Loucy (cell line): ENCODE measurements around the gene EFCAB8.

Experiments
- H2AFZ ChIP-seq: fragments of 200-600 bp; sonication (generic); 2 replicates; pipeline ENCODE4 v1.6.0; 2016; ENCODE audit warnings: antibody characterized with exemption, mild to moderate bottlenecking, low read length, moderate library complexity
- H3F3A ChIP-seq: fragments of 200-600 bp; 2 replicates; pipeline ENCODE4 v1.6.0; 2016; ENCODE audit warnings: antibody characterized with exemption, low read depth, mild to moderate bottlenecking
- H3K27me3 ChIP-seq: fragments of 200-600 bp; sonication (generic); 2 replicates; pipeline ENCODE4 v1.6.1; 2014; ENCODE audit warnings: low read length, mild to moderate bottlenecking; ENCODE audit not compliant: insufficient read depth, poor library complexity, severe bottlenecking
- H3K36me3 ChIP-seq: fragments of 200-600 bp; sonication (generic); 2 replicates; pipeline ENCODE4 v1.6.1; 2016; ENCODE audit warnings: low read length; ENCODE audit not compliant: insufficient read depth
- H3K4me1 ChIP-seq: fragments of 200-600 bp; sonication (generic); 2 replicates; pipeline ENCODE4 v1.5.1; 2014; ENCODE audit warnings: low read length, mild to moderate bottlenecking; ENCODE audit not compliant: insufficient read depth, poor library complexity, severe bottlenecking
- H3K4me2 ChIP-seq: fragments of 200-600 bp; sonication (generic); 2 replicates; pipeline ENCODE4 v1.6.0; 2014; ENCODE audit warnings: antibody characterized with exemption, low read length, low read depth, mild to moderate bottlenecking; ENCODE audit not compliant: poor library complexity, severe bottlenecking
- H3K4me3 ChIP-seq: fragments of 200-600 bp; sonication (generic); 2 replicates; pipeline ENCODE4 v1.5.1; 2014; ENCODE audit warnings: low read length, mild to moderate bottlenecking, mixed read lengths; ENCODE audit not compliant: poor library complexity, severe bottlenecking
- H3K79me2 ChIP-seq: fragments of 200-600 bp; sonication (generic); 2 replicates; pipeline ENCODE4 v1.6.1; 2014; ENCODE audit warnings: low read length; ENCODE audit not compliant: insufficient read depth
- H3K9ac ChIP-seq: fragments of 200-600 bp; sonication (generic); 2 replicates; pipeline ENCODE4 v1.6.0; 2014; ENCODE audit warnings: mild to moderate bottlenecking, low read depth, low read length, moderate library complexity; ENCODE audit not compliant: poor library complexity, severe bottlenecking
- H3K9me2 ChIP-seq: fragments of 200-600 bp; sonication (generic); replicated peaks from 2 replicates; pipeline ENCODE4 v1.6.1; 2016; ENCODE audit warnings: low read depth, low read length, mixed read lengths
- H3K9me3 ChIP-seq: fragments of 200-600 bp; sonication (generic); 2 replicates; pipeline ENCODE4 v1.6.1; 2014; ENCODE audit warnings: mild to moderate bottlenecking, antibody characterized with exemption, low read length, low read depth; ENCODE audit not compliant: insufficient read depth
- H4K20me1 ChIP-seq: fragments of 200-600 bp; sonication (generic); 2 replicates; pipeline ENCODE4 v1.6.0; 2014; ENCODE audit warnings: antibody characterized with exemption, low read length, mild to moderate bottlenecking; ENCODE audit not compliant: insufficient read depth, poor library complexity, severe bottlenecking
- EZH2phosphoT487 ChIP-seq: fragments of 200-600 bp; IDR thresholded peaks from 2 replicates; pipeline ENCODE4 v1.6.1; 2018; ENCODE audit warnings: antibody characterized with exemption, mild to moderate bottlenecking, moderate library complexity, borderline replicate concordance
- TF ChIP-seq, protein P1 (sequence below): fragments of 200-600 bp; sonication (generic); conservative IDR thresholded peaks from 2 replicates; pipeline ENCODE4 v1.5.1; 2014; ENCODE audit warnings: mild to moderate bottlenecking, antibody characterized with exemption, low read length

Gene EFCAB8

DNA sequence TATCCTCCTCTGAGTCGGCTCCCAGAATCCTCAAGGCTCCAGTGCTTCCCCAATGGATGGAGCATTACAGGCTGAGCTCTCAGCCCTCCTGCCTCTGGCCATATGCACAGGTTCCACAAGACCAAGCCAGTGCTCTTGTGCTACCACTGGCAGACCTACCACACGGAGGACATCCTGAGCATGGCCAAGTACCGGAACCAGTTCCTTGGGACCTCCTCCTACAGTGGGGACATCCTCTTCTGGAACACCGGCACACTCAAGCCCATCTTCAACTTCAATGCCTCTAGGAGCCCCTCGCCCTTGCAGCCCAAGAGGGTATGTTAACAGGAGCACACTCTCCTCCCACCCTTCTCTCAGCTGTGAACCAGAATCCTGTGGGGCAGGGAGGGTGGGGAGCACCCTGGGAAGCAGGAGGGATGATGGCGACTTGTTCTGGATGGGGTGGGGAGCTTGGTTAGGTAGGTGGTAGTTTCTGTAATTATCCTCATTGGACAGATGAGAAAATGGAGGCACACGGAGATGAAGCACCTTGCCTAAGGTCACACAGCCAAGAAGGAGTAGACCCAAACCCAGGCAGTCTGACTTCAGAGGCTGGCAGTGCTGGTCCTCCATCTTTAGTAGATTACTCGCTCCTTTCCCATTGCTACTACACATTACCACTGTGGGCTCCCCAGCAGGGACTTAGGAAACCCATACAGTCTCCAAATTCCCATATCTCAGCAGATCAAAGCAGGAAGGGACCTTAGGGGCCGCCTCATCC lies 58.6 kb downstream of the EFCAB8 start:
- Histone ChIP-seq H3K4me3 (no peak overlapping the region), H3K4me1 (no peaks in the 10 kb centered on the region), H3K9ac (no peak overlapping the region), H3K79me2 (no peaks in the 10 kb centered on the region), H3K36me3 (no peaks in the 10 kb centered on the region), H3K27me3 (no peaks in the 10 kb centered on the region), H2AFZ (no peak overlapping the region), H3K9me2 (no peaks in the 10 kb centered on the region), H4K20me1 (no peaks in the 10 kb centered on the region), H3K9me3 (peaks cover 11% of the 10 kb centered on the region; the same call in 1 of the 2 replicates), H3F3A (no peaks in the 10 kb centered on the region), H3K4me2 (no peak overlapping the region)
- TF ChIP-seq, protein P1, sequence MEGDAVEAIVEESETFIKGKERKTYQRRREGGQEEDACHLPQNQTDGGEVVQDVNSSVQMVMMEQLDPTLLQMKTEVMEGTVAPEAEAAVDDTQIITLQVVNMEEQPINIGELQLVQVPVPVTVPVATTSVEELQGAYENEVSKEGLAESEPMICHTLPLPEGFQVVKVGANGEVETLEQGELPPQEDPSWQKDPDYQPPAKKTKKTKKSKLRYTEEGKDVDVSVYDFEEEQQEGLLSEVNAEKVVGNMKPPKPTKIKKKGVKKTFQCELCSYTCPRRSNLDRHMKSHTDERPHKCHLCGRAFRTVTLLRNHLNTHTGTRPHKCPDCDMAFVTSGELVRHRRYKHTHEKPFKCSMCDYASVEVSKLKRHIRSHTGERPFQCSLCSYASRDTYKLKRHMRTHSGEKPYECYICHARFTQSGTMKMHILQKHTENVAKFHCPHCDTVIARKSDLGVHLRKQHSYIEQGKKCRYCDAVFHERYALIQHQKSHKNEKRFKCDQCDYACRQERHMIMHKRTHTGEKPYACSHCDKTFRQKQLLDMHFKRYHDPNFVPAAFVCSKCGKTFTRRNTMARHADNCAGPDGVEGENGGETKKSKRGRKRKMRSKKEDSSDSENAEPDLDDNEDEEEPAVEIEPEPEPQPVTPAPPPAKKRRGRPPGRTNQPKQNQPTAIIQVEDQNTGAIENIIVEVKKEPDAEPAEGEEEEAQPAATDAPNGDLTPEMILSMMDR: no peak
- no peak for TF ChIP-seq EZH2phosphoT487

DNA sequence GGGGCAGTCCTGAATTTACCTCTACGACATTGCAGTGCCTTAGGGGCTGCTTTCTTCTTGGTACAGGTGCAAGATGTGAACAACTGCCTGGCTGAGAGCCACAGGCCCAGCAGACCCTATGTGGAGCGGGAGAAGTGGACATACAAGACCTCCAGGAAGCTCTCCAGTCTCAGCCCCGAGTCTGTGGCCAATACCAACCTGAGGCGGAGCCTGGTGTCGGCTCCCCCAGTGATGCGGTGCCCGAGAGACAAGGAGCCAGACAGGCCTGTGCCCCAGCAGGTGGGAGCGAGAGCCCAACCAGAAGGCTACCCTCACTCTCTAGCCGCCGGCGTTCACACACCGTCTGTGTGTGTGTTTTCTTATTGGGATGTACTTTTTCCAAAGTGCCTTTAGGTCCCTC lies 59.6 kb downstream of the EFCAB8 start:
- Histone ChIP-seq H3K9me2 (no peaks in the 10 kb centered on the region), H3K4me3 (no peak overlapping the region), H4K20me1 (no peaks in the 10 kb centered on the region), H3K9me3 (peaks cover 11% of the 10 kb centered on the region; the same call in 1 of the 2 replicates), H3K4me2 (no peak overlapping the region), H3F3A (no peaks in the 10 kb centered on the region), H2AFZ (no peak overlapping the region), H3K79me2 (no peaks in the 10 kb centered on the region), H3K4me1 (no peaks in the 10 kb centered on the region), H3K36me3 (no peaks in the 10 kb centered on the region), H3K27me3 (no peaks in the 10 kb centered on the region), H3K9ac (no peak overlapping the region)
- TF ChIP-seq, protein P1: no peak
- TF ChIP-seq EZH2phosphoT487: no peak

GRCh38 chr20:32918751-32919150 lies 60.0 kb downstream of the EFCAB8 start:
- Histone ChIP-seq H3K9ac (no peak overlapping the region), H3K9me3 (peaks cover 11% of the 10 kb centered on the region; the same call in 1 of the 2 replicates), H3K4me2 (no peak overlapping the region), H3K27me3 (no peaks in the 10 kb centered on the region), H3K36me3 (no peaks in the 10 kb centered on the region), H2AFZ (no peak overlapping the region), H3K79me2 (no peaks in the 10 kb centered on the region), H3F3A (no peaks in the 10 kb centered on the region), H3K4me3 (no peak overlapping the region), H3K9me2 (no peaks in the 10 kb centered on the region), H3K4me1 (no peaks in the 10 kb centered on the region), H4K20me1 (no peaks in the 10 kb centered on the region)
- no peak for TF ChIP-seq EZH2phosphoT487
- TF ChIP-seq, protein P1: no peak
